ENCODE measurements around the gene CEL.

The CEL gene

DNA sequence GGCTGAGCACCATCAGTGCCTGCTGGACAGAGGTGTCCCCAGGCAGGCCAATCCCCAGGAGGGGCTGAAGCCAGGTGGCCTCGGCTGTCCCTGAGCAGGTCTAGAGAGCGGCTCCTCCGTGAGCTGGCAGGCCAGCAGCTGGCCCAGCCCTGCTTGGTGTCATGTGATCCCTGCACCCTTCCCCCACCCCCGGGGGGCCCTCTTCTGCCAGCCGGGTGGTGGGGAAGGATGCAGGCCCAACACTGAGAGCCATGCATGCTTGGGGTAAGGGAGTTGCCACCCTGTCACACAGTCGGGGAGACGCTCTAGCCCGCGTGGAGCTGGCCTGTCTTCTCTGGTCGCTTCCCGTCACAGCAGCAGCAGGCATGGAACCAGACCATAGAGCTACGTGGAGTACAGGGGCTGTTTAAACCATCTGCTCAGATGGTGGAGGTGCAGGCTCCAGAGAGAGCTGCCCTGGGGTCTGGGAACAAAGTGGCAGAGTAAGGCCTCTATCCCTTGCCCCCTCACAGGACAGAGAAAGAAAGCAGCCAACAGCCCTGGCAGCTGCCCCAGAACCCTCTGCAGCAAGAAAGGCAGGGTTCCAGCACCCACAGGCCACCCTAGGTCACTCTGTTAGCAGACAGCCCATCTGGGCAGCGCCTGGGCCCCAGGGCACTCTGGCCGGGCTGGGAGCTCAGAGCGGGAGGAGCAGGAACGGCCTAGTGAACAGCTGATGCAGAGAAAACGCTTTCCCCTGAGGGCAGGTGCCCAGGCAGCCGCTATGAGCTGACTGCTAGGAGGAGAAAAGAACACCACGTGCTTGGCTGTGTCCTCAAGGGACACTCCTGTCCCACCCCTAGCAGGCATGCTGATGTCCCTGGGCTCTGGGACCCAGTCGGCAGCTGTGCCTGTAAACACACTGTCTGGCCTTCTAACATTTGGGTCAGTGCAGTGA, 52.4 kb downstream of the CEL start (continued):
- no peak for TF ChIP-seq MEIS1 (CRISPR knock-in tag; IDR thresholded peaks at IDR 0.05; ENCODE audit: borderline replicate concordance)
- TF ChIP-seq HIC1 (tag by site-specific recombination; IDR thresholded peaks at IDR 0.05) = no peak
- 0 out of 2 replicates have a peak, but pooled peaks have one; percentile 17 for TF ChIP-seq ZNF223 (tag by site-specific recombination; IDR thresholded peaks at IDR 0.05)
- TF ChIP-seq ZNF560 (tag by site-specific recombination; IDR thresholded peaks at IDR 0.05; ENCODE audit: borderline replicate concordance) = no peak
- peak; percentile 67 for TF ChIP-seq ZBTB17 (tag by site-specific recombination; IDR thresholded peaks at IDR 0.05)
- TF ChIP-seq KLF17 (tag by site-specific recombination; IDR thresholded peaks at IDR 0.05) = peak; percentile 60; the same call in 1 of the 2 replicates
- TF ChIP-seq ZNF280D (tag by site-specific recombination; IDR thresholded peaks at IDR 0.05) = no peak
- TF ChIP-seq, protein P1, sequence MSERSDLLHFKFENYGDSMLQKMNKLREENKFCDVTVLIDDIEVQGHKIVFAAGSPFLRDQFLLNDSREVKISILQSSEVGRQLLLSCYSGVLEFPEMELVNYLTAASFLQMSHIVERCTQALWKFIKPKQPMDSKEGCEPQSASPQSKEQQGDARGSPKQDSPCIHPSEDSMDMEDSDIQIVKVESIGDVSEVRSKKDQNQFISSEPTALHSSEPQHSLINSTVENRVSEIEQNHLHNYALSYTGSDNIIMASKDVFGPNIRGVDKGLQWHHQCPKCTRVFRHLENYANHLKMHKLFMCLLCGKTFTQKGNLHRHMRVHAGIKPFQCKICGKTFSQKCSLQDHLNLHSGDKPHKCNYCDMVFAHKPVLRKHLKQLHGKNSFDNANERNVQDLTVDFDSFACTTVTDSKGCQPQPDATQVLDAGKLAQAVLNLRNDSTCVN (tag by site-specific recombination; optimal IDR thresholded peaks at IDR 0.05) = peak; percentile 15
- TF ChIP-seq ZNF600 (tag by site-specific recombination; IDR thresholded peaks at IDR 0.05) = no peak
- peak; percentile 65 for TF ChIP-seq GLIS1 (tag by site-specific recombination; IDR thresholded peaks at IDR 0.05)
- TF ChIP-seq, protein P2, sequence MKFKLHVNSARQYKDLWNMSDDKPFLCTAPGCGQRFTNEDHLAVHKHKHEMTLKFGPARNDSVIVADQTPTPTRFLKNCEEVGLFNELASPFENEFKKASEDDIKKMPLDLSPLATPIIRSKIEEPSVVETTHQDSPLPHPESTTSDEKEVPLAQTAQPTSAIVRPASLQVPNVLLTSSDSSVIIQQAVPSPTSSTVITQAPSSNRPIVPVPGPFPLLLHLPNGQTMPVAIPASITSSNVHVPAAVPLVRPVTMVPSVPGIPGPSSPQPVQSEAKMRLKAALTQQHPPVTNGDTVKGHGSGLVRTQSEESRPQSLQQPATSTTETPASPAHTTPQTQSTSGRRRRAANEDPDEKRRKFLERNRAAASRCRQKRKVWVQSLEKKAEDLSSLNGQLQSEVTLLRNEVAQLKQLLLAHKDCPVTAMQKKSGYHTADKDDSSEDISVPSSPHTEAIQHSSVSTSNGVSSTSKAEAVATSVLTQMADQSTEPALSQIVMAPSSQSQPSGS (tag by site-specific recombination; IDR thresholded peaks at IDR 0.05; ENCODE audit: low read depth) = no peak

- TF ChIP-seq ZNF10 (tag by site-specific recombination; IDR thresholded peaks at IDR 0.05) (0 out of 2 replicates have a peak, but pooled peaks have one; percentile 14), ZBTB7A (tag by site-specific recombination; IDR thresholded peaks at IDR 0.05; ENCODE audit: low read depth) (no peak)
- Histone ChIP-seq H3K27ac (ENCODE audit: extremely low read depth, low read depth, low read length) (peak overlapping the region; percentile 55), H3K4me1 (ENCODE audit: control insufficient read depth, insufficient read depth, low read length) (peaks cover 14% of the 10 kb centered on the region), H3K36me3 (ENCODE audit: control insufficient read depth in 2 of 2, insufficient read depth in 1 of 2, low read length in 2 of 2) (peaks cover 0 to 39% of the 10 kb centered on the region in 2 experiments; a peak in 1 of 3 replicates), H3K9me3 (ENCODE audit: control insufficient read depth, insufficient read depth, low read depth, low read length) (no peaks in the 10 kb centered on the region), H3K4me3 (ENCODE audit: low read depth, low read length) (no peak overlapping the region)
- POLR2A ChIA-PET = interaction anchor here (0.5 to 2.6 kb wide), 5 partner anchors 15 to 369 kb away, joined by 3 to 20 read pairs (median 3); partner anchors contain the start of gene GTF3C5
- CTCF ChIA-PET = interaction anchor here (0.6 to 22.4 kb wide), 9 partner anchors 12 to 280 kb away, joined by 3 to 342 read pairs (median 4); no protein-coding TSS in a partner anchor
Measured at GRCh38 chr9:133114886-133115603, 53.3 kb downstream of the CEL start.

Measured in HEK293 (cell line).